HG03432 (cell line): ENCODE measurements around the gene VSTM2L.
"Not testable (repeated sequence)": the region's sequence is repeated elsewhere in the genome, so short reads cannot be mapped to it uniquely, and the experiment has no call there.

Source experiments
- ATAC-seq: cut with Tn5 transposase; IDR thresholded peaks from one replicate; pipeline ENCODE4 v1.9.1; 2021; ENCODE audit warnings: mild to moderate bottlenecking, moderate library complexity; ENCODE audit not compliant: unreplicated experiment

VSTM2L gene

GRCh38 chr20:37955511-37955910 is 52.6 kb downstream of the VSTM2L start:
- ATAC-seq: no peak

DNA sequence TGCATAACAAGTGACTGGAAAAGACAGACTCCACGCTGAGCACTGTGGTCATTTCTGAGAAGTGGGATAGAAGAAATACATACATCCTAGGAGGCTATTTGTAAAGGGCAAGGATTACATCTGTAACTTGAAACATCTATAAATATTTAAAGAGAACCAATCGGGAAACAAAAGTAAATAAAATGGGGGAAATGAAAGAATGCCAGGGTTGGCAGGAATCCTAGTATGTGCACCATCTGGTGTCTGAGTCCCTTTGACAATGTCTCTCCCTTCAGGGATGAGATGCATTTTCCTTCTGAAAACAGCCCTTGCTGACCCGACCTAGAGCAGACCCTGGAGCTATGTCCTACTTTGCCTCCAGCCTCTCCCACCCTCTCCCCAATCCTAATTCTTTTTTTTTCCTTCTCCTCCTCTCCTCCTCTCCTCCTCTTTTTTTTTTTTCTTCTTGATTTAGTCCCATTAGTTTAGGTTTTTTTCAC is 53.2 kb downstream of the VSTM2L start:
- ATAC-seq: no peak

GRCh38 chr20:37958856-37959520 is 56.1 kb downstream of the VSTM2L start:
- no peak for ATAC-seq

DNA sequence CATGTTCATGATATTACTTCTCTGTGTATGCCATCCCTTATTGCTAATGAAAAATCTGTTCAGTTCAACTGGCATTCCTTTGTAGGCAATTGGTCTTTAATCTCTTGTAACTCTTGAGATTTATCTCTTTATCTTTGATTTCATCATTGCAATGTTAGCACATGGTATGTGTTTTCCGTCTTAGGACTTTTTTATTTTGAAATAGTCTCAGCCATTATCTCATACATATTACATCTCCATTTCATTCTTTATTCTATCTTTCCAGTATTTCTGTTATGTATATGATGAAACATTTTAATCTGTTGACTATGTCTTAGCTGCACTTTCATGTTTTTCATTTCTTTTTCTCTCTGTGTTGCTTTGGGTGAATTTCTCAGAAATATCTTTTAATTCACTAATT is 58.1 kb downstream of the VSTM2L start:
- no peak for ATAC-seq

- ATAC-seq: not testable (repeated sequence)
Observed at GRCh38 chr20:37963483-37963882, 60.6 kb downstream of the VSTM2L start.

- no peak for ATAC-seq
Observed at GRCh38 chr20:37968841-37969401, 66.0 kb downstream of the VSTM2L start.

DNA sequence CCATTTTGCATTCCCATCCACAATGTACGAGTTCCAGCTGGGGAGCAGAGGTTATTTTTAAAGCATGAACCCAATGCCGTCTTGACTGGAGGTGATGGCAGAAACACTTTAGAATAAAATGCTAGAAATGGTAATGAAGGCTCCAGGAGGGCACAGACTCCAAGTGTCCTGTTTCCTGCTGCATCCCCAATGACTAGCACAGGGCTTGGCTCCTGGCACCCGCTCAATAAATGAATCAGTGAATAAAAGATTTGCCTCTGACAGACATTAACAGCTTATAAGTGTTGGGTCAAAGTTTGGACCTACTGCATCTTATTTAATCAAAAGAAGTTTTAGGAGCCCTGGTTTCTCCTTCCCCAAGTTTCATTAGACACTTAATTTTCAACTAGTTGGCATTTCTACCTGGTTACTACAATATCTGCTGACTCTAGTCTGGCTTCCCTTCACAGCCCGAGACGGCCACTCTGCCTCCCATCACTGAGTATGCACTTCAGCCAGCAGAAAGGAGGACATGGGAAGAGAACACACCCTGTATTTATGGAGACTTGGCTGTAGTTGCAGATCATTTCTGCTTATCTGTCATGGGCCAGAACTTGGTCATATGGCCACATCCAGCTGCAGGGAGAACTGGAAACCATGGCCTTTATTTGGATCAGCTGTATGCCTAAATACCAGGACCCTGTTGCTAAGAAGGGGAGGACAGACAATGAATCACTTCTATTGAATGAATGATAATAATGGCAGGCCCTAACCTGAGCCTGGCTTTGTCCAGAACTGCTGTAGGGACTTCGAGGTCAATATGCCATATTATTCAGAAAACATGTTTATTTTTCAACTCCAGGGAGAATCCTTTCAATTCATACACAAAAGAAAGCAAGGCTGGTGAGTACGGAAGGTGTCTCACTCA is 67.3 kb downstream of the VSTM2L start:
- no peak for ATAC-seq

- ATAC-seq: no peak
Observed at GRCh38 chr20:37970856-37971245, 67.9 kb downstream of the VSTM2L start.

DNA sequence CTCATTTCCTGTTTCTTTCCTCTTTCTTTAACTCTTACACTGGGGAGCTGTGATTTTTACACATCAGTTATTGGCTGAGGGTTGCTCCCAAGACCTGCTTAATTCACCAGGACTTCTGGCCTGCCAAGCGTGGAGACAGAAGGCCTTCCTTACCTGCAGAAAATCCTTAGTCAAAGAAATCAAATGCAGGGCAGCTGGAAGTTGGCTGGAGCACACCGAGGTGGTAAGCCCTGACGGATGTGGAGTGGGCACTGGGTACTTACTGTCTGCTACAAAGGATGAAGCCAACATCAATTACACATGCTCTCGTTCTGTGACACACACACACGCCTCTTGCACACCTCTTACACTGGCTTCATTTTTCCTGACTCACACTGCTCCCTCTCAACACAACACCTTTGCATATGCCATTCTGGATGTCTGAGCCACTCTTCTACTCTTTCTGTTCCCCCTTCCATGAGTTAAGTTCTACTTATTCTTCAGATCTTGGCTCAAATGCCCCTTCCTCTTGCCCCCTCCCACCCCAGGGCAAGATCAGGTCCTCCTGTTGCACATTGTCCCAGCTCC is 68.7 kb downstream of the VSTM2L start:
- ATAC-seq: no peak

DNA sequence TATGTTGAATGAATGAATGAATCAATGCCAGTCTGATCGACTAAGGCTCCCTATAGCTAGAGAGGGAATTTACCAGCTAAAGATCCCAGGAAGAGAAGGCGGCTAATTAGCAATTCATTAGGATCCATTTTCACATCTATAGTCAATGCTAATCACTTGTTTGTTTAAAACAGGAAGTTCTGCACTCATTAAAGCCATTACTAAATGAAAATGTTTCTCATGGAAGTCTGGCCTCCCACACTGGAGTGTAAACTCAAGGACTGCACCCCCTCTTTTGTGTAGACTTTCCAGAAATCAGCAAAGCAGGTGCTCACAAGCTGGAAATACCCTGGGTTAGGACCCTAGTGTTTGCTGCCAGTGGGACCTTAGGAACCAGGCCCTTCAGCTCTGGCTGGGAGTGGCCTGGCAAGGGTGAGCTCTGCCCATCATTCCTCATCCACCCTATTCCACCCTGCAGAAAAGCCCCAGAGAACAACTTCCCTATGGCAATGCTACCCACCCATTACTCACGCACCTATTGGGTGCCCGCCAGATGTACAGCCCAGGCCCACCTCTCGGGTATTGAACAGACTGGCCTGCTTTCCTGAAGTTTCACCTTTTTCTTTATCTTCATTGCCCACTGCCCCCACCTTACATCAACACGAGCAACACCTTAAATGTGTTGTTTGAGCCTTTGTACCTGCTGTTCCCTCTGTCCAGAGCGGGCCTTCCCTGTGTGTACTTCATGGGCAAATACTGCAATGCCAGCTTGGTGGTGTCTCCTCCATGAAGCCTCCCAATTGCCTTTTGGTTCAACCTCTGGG is 69.5 kb downstream of the VSTM2L start:
- ATAC-seq: no peak

DNA sequence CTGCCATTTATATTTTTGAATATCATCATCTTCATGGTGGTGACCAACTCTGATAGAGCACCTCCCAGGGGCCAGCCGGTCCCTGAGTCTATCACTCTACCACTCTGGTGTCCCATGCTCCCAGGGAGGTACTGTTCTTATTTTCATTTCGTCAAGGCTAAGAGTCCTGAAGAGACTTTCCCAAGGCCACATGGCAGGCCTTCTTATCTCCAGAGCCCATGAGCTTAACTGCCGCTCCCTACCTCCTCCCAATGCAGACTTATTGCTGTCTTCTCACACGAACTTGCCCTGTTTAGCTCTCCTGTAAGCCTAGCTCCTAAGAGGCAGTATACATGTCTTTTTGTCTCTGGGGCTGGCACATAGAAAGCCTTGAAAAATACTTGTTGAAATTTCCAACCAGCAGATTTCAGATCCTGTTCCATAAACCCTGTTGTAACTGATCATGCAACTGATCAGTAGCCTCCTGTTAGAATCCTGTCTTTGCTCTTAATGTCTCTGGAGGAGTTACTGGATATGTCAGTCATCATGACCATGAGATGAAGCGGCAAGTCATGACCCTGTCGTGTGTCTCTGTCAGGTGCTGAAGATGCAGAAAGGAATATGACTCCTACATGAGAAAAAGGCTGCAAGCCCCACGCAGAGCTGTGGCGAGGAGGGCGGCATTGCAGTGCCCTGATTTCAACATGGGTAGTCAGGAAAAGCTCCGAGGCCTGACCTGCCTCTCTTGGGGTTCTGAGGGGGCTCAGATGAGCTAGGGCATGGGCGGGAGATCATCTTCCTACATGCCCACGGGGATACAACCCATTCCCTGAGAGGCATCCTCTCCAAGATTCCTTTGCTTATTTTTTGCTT is 70.4 kb downstream of the VSTM2L start:
- ATAC-seq: no peak

DNA sequence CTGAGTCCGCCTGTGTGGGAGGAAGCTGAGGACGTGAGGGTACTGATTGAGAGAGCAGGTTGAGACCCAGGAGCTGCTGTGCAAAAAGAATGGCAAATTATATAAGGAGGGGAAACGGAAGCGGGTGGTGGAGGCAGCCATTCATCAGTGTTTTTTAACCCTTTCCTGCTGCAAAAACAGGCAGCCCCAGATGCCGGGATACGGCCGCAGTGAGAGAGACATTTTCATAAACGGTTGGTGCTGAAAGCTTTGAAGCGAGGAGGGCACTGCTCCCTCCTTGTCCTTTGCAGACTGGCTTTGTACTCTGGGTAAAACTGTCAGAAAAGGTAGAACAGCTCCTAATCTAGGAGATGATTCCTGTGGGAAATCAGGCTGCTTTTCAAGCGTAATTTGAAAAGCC is 74.0 kb downstream of the VSTM2L start:
- ATAC-seq: no peak

DNA sequence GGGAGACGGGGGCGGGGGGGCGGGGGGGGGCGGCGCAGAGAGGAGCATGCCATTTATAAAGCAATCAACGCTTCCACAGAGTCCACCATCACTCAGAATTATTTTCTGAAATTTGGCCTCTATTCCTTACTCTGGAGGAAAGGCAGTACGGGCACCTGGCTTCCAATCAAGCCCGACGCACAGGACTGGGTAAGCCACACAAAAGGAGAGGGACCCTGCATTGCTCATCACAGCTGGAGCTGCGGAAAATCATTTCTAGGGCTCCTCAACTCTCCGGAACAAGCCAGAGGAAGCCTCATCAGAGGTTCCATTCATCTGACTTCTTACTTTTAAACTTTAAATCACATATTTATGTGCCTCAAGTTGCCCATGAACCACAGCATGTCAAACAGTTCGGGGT is 74.4 kb downstream of the VSTM2L start:
- ATAC-seq: no peak

DNA sequence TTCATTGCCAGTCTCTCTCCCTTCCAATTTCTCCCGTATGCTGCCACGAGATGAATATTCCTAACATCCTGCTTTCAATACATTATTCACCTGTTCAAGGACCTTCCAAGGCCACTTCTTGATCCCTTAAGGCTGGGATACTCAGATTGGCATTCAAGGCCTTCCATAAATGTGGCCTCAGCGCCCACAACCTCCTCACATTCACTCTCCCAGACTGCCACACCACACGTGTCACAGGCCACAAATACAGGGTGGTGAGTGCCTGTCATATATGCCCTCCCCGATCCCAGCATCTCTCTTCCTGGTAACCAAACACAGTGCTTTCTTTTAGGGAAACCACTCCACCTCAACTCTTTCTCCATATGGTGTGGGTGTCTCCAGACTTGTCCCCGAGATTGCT is 74.9 kb downstream of the VSTM2L start:
- ATAC-seq: no peak

DNA sequence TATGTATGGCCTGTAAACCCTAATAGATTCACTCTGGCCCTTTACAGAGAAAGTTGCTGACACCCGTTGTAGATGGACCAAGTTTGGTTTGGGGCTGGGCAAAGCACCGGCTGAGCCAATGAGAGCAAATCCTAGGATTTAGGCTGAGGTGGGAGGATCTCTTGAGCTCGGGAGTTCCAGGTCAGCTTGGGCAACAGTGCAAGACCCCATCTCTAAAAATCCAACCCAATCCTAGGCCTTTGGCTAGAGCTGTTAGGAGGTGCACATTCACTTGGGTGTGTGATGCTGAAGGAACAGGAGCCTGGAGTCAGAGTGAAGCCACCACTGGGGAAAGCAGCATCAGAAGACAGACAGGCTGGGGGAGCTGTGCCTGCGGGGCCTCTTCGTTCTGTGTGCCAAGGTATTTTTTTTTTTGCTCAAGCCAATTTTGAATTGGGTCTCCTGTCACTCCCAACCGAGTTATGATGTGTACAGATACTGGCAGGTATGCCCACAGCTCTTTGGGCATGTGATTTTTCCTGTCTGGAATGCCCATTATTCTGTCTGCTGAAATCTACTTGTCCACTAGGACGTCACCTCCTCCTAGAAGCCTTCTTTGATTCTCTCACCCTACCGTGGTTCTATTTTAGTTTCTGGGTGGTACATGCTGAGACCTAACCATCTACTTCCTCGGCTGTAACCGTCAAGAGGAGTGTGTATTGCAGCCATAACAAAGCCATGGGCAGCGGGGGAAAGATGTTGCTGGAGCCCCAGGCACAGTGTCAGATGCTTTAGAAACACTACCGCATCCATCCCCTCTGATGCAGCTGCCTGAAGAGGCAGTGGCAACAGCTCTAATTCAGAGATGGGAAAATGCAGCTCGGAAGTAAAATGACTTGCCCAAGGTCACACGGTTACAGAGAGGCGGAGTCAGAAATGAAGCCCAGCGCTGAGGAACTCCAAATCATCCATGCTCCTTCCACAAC is 76.4 kb downstream of the VSTM2L start:
- ATAC-seq: no peak

DNA sequence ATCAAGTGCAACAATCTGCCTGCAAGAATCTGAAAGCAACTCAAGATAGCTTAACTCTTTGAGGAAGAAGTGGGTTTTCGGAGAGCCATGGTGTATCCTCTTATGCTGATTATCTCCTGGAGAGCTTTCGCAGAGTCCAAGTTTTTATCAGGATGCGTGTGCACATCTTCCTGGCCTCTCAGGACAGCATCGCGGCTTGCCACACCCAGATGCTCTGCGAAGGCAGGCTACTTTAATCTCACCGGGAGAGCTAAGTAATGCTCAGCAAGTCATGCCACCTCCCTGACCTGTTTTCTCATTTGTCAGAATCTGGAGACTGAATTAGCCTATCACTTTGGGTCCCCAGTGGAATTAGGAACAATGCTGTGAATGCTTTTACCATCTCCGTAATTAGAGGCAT is 77.5 kb downstream of the VSTM2L start:
- no peak for ATAC-seq

GRCh38 chr20:37980876-37981275 is 77.9 kb downstream of the VSTM2L start:
- no peak for ATAC-seq

- ATAC-seq: no peak
Observed at GRCh38 chr20:37981568-37981967, 78.6 kb downstream of the VSTM2L start.

GRCh38 chr20:37983286-37983685 is 80.4 kb downstream of the VSTM2L start:
- no peak for ATAC-seq
